Upper lobe of left lung (tissue), 6 donors: ENCODE measurements around the gene LRRC2. TPM values are rescaled to one million over a fixed set of nuclear protein-coding genes. Genes with fewer than 3 reads are reported as not detected.

ENCODE experiments used
- ATAC-seq, 2 donors: fragments of 200-7000 bp; cut with Tn5 transposase; one replicate each; pipeline ENCODE4 v1.9.1; 2022; ENCODE audit warnings: mild to moderate bottlenecking in 2 of 2, moderate library complexity in 2 of 2; ENCODE audit not compliant: low FRiP score in 2 of 2
- DNase-seq, 2 donors: peaks; one replicate each; pipeline ENCODE4 v3.0.0-alpha.2; 2019 to 2020
- H3K27ac ChIP-seq, 4 donors: fragments of 200-600 bp; sonication (generic); one replicate each; pipeline ENCODE4 v1.5.1; 2016 to 2019
- H3K27me3 ChIP-seq, 4 donors: fragments of 200-600 bp; sonication (generic); one replicate each; pipeline ENCODE4 v1.5.1; 2017 to 2019
- H3K36me3 ChIP-seq, 4 donors: fragments of 200-600 bp; sonication (generic); one replicate each; pipeline ENCODE4 v1.5.1; 2016 to 2019
- H3K4me1 ChIP-seq, 4 donors: fragments of 200-600 bp; sonication (generic); one replicate each; pipeline ENCODE4 v1.5.1; 2018 to 2019
- H3K4me3 ChIP-seq, 4 donors: fragments of 200-600 bp; sonication (generic); one replicate each; pipeline ENCODE4 v1.5.1; 2017 to 2019; ENCODE audit warnings: mild to moderate bottlenecking in 2 of 4, moderate library complexity in 1 of 4
- H3K9me3 ChIP-seq, 4 donors: fragments of 200-600 bp; sonication (generic); one replicate each; pipeline ENCODE4 v1.5.1; 2018 to 2019
- CTCF ChIP-seq, 6 experiments: fragments of 450-650 bp in 4 of 6; fragments of 200-600 bp in 2 of 6; sonication (generic) in 2 of 6; IDR thresholded peaks; one replicate each; pipeline ENCODE4 v1.5.1; 2016 to 2019; ENCODE audit warnings: antibody characterized with exemption in 6 of 6
- EP300 ChIP-seq, 4 donors: sonication (generic); formaldehyde crosslinking; IDR thresholded peaks; one replicate each; pipeline ENCODE4 v1.5.1; 2017; ENCODE audit warnings: antibody characterized with exemption in 4 of 4, control low read depth in 2 of 4
- POLR2A ChIP-seq, 4 donors: fragments of 450-650 bp; IDR thresholded peaks; one replicate each; pipeline ENCODE4 v1.5.1; 2016 to 2017; ENCODE audit warnings: antibody characterized with exemption in 4 of 4, mild to moderate bottlenecking in 2 of 4
- POLR2AphosphoS5 ChIP-seq, 2 donors: sonication (generic); formaldehyde crosslinking; IDR thresholded peaks; one replicate each; pipeline ENCODE4 v1.5.1; 2017; ENCODE audit warnings: antibody characterized with exemption in 2 of 2
- WGBS, 2 donors: methylation state at CpG; one replicate each; pipeline ENCODE4 v1.1.5; 2017 to 2018; 5-methylcytosine and 5-hydroxymethylcytosine counted together
- total RNA-seq, 6 donors: library from RNA; depleted of rRNA in 4 of 6; stranded (reverse); fragments of >200 nt in 4 of 6; gene quantifications; one replicate each; pipeline versions ENCODE4 v1.1.0 to v1.2.1, GENCODE V29; 2016 to 2021
- donor health status: DM: no; HTN: no; CAD: no; lungs with moderate emphysema.
- donor health status: DM: no; HTN: yes; CAD: no; lungs with severe emphysema.

Gene LRRC2
- total RNA-seq, 6 donors from 2014 or later: 1.1 to 4.2 (median 1.5) TPM

- no peak overlapping the region for H3K4me3 ChIP-seq
- 80 to 84% methylated on average over 9 of the region's 9 CpGs for WGBS, 2 donors
- DNase-seq (no peak), ATAC-seq (no peak)
- no peaks in the 10 kb centered on the region for H3K9me3 ChIP-seq
- H3K36me3 ChIP-seq: no peaks in the 10 kb centered on the region
- no peaks in the 10 kb centered on the region for H3K27me3 ChIP-seq
- H3K4me1 ChIP-seq: no peaks in the 10 kb centered on the region
- H3K27ac ChIP-seq: no peak overlapping the region
- TF ChIP-seq POLR2A (IDR thresholded peaks at IDR 0.05): no peak
- TF ChIP-seq EP300 (IDR thresholded peaks at IDR 0.05): no peak
- TF ChIP-seq POLR2AphosphoS5 (IDR thresholded peaks at IDR 0.05): no peak
- TF ChIP-seq CTCF (IDR thresholded peaks at IDR 0.05): no peak
Observed at GRCh38 chr3:46521096-46521495, 45.0 kb downstream of the LRRC2 start.

- Histone ChIP-seq H3K4me3 (no peak overlapping the region), H3K4me1 (no peaks in the 10 kb centered on the region), H3K36me3 (no peaks in the 10 kb centered on the region), H3K27ac (no peak overlapping the region), H3K9me3 (no peaks in the 10 kb centered on the region), H3K27me3 (no peaks in the 10 kb centered on the region)
- ATAC-seq (no peak), DNase-seq (no peak)
- TF ChIP-seq EP300 (IDR thresholded peaks at IDR 0.05) (no peak), CTCF (IDR thresholded peaks at IDR 0.05) (no peak), POLR2AphosphoS5 (IDR thresholded peaks at IDR 0.05) (no peak)
- 75 to 90% methylated on average over 3 of the region's 3 CpGs for WGBS, 2 donors
Observed at GRCh38 chr3:46520531-46520930, 45.6 kb downstream of the LRRC2 start.

- H3K4me3 ChIP-seq: no peak overlapping the region
- 94 to 97% methylated on average over 2 of the region's 2 CpGs for WGBS, 2 donors
Observed at GRCh38 chr3:46519952-46520351, 46.1 kb downstream of the LRRC2 start.

GRCh38 chr3:46517784-46518181 lies 48.3 kb downstream of the LRRC2 start:
- H3K36me3 ChIP-seq: no peaks in the 10 kb centered on the region
- H3K27me3 ChIP-seq: no peaks in the 10 kb centered on the region
- no peak overlapping the region for H3K4me3 ChIP-seq
- ATAC-seq (no peak), DNase-seq (no peak)
- no peak overlapping the region for H3K27ac ChIP-seq
- no peak for TF ChIP-seq CTCF (IDR thresholded peaks at IDR 0.05)
- TF ChIP-seq POLR2AphosphoS5 (IDR thresholded peaks at IDR 0.05): no peak
- TF ChIP-seq EP300 (IDR thresholded peaks at IDR 0.05): no peak
- TF ChIP-seq POLR2A (IDR thresholded peaks at IDR 0.05): no peak
- H3K9me3 ChIP-seq: no peaks in the 10 kb centered on the region
- 83 to 89% methylated on average over 2 of the region's 2 CpGs for WGBS, 2 donors
- no peaks in the 10 kb centered on the region for H3K4me1 ChIP-seq

More at GRCh38 chr3:46519952-46520351, 46.1 kb downstream of the LRRC2 start:
- no peaks in the 10 kb centered on the region for H3K4me1 ChIP-seq
- H3K9me3 ChIP-seq: no peaks in the 10 kb centered on the region
- no peak for TF ChIP-seq EP300 (IDR thresholded peaks at IDR 0.05)
- no peak for TF ChIP-seq POLR2A (IDR thresholded peaks at IDR 0.05)
- no peak for TF ChIP-seq CTCF (IDR thresholded peaks at IDR 0.05)
- no peak for TF ChIP-seq POLR2AphosphoS5 (IDR thresholded peaks at IDR 0.05)
- no peaks in the 10 kb centered on the region for H3K27me3 ChIP-seq
- no peaks in the 10 kb centered on the region for H3K36me3 ChIP-seq
- no peak overlapping the region for H3K27ac ChIP-seq
- DNase-seq (no peak), ATAC-seq (no peak)

- Histone ChIP-seq H3K36me3 (no peaks in the 10 kb centered on the region), H3K27ac (no peak overlapping the region), H3K27me3 (no peaks in the 10 kb centered on the region), H3K4me3 (no peak overlapping the region), H3K4me1 (no peaks in the 10 kb centered on the region), H3K9me3 (no peaks in the 10 kb centered on the region)
- DNase-seq: no peak
- TF ChIP-seq POLR2AphosphoS5 (IDR thresholded peaks at IDR 0.05): no peak
- WGBS, 2 donors: 80% methylated on average over 7 of the region's 7 CpGs
- ATAC-seq: no peak
Observed at GRCh38 chr3:46517016-46517783, 48.9 kb downstream of the LRRC2 start.
